HG02852 (cell line): ENCODE results near the gene WASF2.
"Not testable (repeated sequence)": the region's sequence is repeated elsewhere in the genome, so short reads cannot be mapped to it uniquely, and the experiment has no call there.

ENCODE experiments used
- ATAC-seq: cut with Tn5 transposase; IDR thresholded peaks from one replicate; pipeline ENCODE4 v1.9.1; 2021; ENCODE audit warnings: mild to moderate bottlenecking, moderate library complexity; ENCODE audit not compliant: unreplicated experiment

The WASF2 gene

GRCh38 chr1:27489973-27490741, at the start of gene WASF2:
Gene WASF2 (minus strand): TSS chr1:27490167. CDS start chr1:27428890, 61,277 bp downstream.
- ATAC-seq: peak; percentile 83

- ATAC-seq: no peak
Measured at GRCh38 chr1:27538793-27539192, 48.8 kb upstream of the WASF2 start.

- not testable (repeated sequence) for ATAC-seq
Measured at GRCh38 chr1:27538305-27538676, 48.3 kb upstream of the WASF2 start.

GRCh38 chr1:27536767-27537166, 46.8 kb upstream of the WASF2 start:
- ATAC-seq: no peak

- no peak for ATAC-seq
Measured at GRCh38 chr1:27536010-27536757, 46.2 kb upstream of the WASF2 start.

- ATAC-seq: no peak
Measured at GRCh38 chr1:27535386-27535785, 45.4 kb upstream of the WASF2 start.

- no peak for ATAC-seq
Measured at GRCh38 chr1:27531959-27532685, 42.2 kb upstream of the WASF2 start.

- ATAC-seq: no peak
Measured at GRCh38 chr1:27530192-27530591, 40.2 kb upstream of the WASF2 start.

- no peak for ATAC-seq
Measured at GRCh38 chr1:27529704-27530018, 39.7 kb upstream of the WASF2 start.

- ATAC-seq: no peak
Measured at GRCh38 chr1:27528818-27529703, 39.1 kb upstream of the WASF2 start.

GRCh38 chr1:27527890-27528817, 38.2 kb upstream of the WASF2 start:
- no peak for ATAC-seq

GRCh38 chr1:27527223-27527889, 37.4 kb upstream of the WASF2 start:
- ATAC-seq: no peak

- no peak for ATAC-seq
Measured at GRCh38 chr1:27526569-27527222, 36.7 kb upstream of the WASF2 start.

GRCh38 chr1:27525296-27526272, 35.6 kb upstream of the WASF2 start:
- no peak for ATAC-seq

GRCh38 chr1:27523337-27524020, 33.5 kb upstream of the WASF2 start:
- ATAC-seq: no peak

GRCh38 chr1:27522432-27523336, 32.7 kb upstream of the WASF2 start:
- no peak for ATAC-seq
